ENCODE data around the gene ZGPAT.

GRCh38 chr20:63742381-63743024 is 34.7 kb downstream of the ZGPAT start:
- no peak for TF ChIP-seq POLR2A (IDR thresholded peaks at IDR 0.05; ENCODE audit: low read length)
- no peak for TF ChIP-seq GATA1 (IDR thresholded peaks at IDR 0.05; ENCODE audit: low read depth, low read length)

Data from erythroblast (primary cell).